Activated B cell treated with CpG ODN at 0.5 μM for 24 hours (primary cell): ENCODE data around the gene SARM1. TPM values are rescaled to one million over a fixed set of nuclear protein-coding genes. Genes with fewer than 3 reads are reported as not detected.

Experiments used
- ATAC-seq: fragments of 200-7000 bp; cut with Tn5 transposase; one replicate; pipeline ENCODE4 v1.10.0; 2021; ENCODE audit warnings: low read depth, mild to moderate bottlenecking, moderate library complexity
- CTCF ChIA-PET: fragments of 350-600 bp; sonication (Branson Sonifier 250); formaldehyde crosslinking; loops from one replicate; lab custom pipeline; 2021; ENCODE audit warnings: antibody characterized with exemption; lab: Charles Lee
- POLR2A ChIA-PET: fragments of 350-600 bp; sonication (Branson Sonifier 250); formaldehyde crosslinking; loops from one replicate; lab custom pipeline; 2021; ENCODE audit warnings: antibody characterized with exemption; lab: Charles Lee
- DNase-seq: peaks from one replicate; pipeline ENCODE4 v3.0.0; 2022
- H3K27ac Mint-ChIP-seq: one replicate; pipeline ENCODE4 v1.8.0; 2020; ENCODE audit warnings: mixed read lengths
- H3K27me3 Mint-ChIP-seq: one replicate; pipeline ENCODE4 v1.8.0; 2021; ENCODE audit warnings: mixed read lengths
- H3K36me3 Mint-ChIP-seq: one replicate; pipeline ENCODE4 v1.8.0; 2021; ENCODE audit warnings: low read depth, mixed read lengths
- H3K4me1 Mint-ChIP-seq: one replicate; pipeline ENCODE4 v1.8.0; 2021; ENCODE audit warnings: mixed read lengths
- H3K4me3 Mint-ChIP-seq: one replicate; pipeline ENCODE4 v1.8.0; 2020; ENCODE audit warnings: mild to moderate bottlenecking, mixed read lengths
- H3K9me3 Mint-ChIP-seq: one replicate; pipeline ENCODE4 v1.8.0; 2020; ENCODE audit warnings: mixed read lengths
- CTCF ChIP-seq: fragments of 200-600 bp; IDR thresholded peaks from one replicate; pipeline ENCODE4 v1.8.0; 2022; ENCODE audit warnings: antibody characterized with exemption, mild to moderate bottlenecking
- intact Hi-C: fragments of 100-400 bp; cut with micrococcal nuclease; formaldehyde crosslinking; loops from one replicate; pipeline ENCODE4 v1.15.1; 2024
- total RNA-seq: library from RNA; stranded (reverse); gene quantifications from 2 replicates; pipeline ENCODE4 v1.2.3, GENCODE V29; 2022

Gene SARM1
- total RNA-seq, 1 donor from 2014 or later: 19.9 TPM

GRCh38 chr17:28350271-28350670 is 21.2 kb upstream of the SARM1 start:
- peaks cover 88% of the 10 kb centered on the region for H3K36me3 Mint-ChIP-seq
- no peaks in the 10 kb centered on the region for H3K9me3 Mint-ChIP-seq
- peaks cover 2% of the 10 kb centered on the region for H3K4me1 Mint-ChIP-seq
- ATAC-seq: no peak
- no peaks in the 10 kb centered on the region for H3K27me3 Mint-ChIP-seq
- POLR2A ChIA-PET: no interaction called here
- H3K4me3 Mint-ChIP-seq: no peak overlapping the region
- no peak for DNase-seq
- intact Hi-C loops: no loop called here
- CTCF ChIA-PET: no interaction called here
- H3K27ac Mint-ChIP-seq: no peak overlapping the region
- no peak for TF ChIP-seq CTCF

GRCh38 chr17:28357061-28357900 is 14.2 kb upstream of the SARM1 start, which contains the start of gene POLDIP2:
Gene POLDIP2, minus strand, starts transcription at chr17:28357527. Its CDS starts 79 bp downstream, at chr17:28357448.
- Mint-ChIP-seq H3K9me3 (no peaks in the 10 kb centered on the region), H3K4me1 (peaks cover 26% of the 10 kb centered on the region), H3K27ac (peak within 1 kb of the TSS; percentile 93), H3K27me3 (no peaks in the 10 kb centered on the region), H3K4me3 (peak within 1 kb of the TSS; percentile 97), H3K36me3 (peaks cover 69% of the 10 kb centered on the region)
- intact Hi-C loops: loop anchor here (1.0 kb wide), 5 partner anchors 14 to 595 kb away; partner anchors contain the start of genes IFT20, SARM1, TMEM97 and TNFAIP1
- POLR2A ChIA-PET: interaction anchor here (0.5 to 3.8 kb wide), 25 partner anchors 9 to 1939 kb away, joined by 3 to 110 read pairs (median 4); partner anchors contain the start of genes BLTP2, IFT20, PIGS and SARM1
- DNase-seq (peak; percentile 96), ATAC-seq (peak; percentile 98)
- TF ChIP-seq CTCF: no peak
- CTCF ChIA-PET: interaction anchor here (1.1 to 2.5 kb wide), 3 partner anchors 11 to 59 kb away, joined by 3 to 8 read pairs (median 3); no protein-coding TSS in a partner anchor

GRCh38 chr17:28357901-28358197 is 13.6 kb upstream of the SARM1 start:
- ATAC-seq: no peak
- H3K27ac Mint-ChIP-seq: peak overlapping the region; percentile 93
- CTCF ChIA-PET: interaction anchor here (1.1 to 2.5 kb wide), 3 partner anchors 11 to 59 kb away, joined by 3 to 8 read pairs (median 3); no protein-coding TSS in a partner anchor

GRCh38 chr17:28363186-28363585 is 8.3 kb upstream of the SARM1 start:
- POLR2A ChIA-PET: no interaction called here
- H3K9me3 Mint-ChIP-seq: no peaks in the 10 kb centered on the region
- no peak for TF ChIP-seq CTCF
- H3K27me3 Mint-ChIP-seq: no peaks in the 10 kb centered on the region
- DNase-seq (no peak), ATAC-seq (no peak)
- H3K27ac Mint-ChIP-seq: no peak overlapping the region
- H3K4me3 Mint-ChIP-seq: no peak overlapping the region
- intact Hi-C loops: no loop called here
- peaks cover 51% of the 10 kb centered on the region for H3K36me3 Mint-ChIP-seq
- peaks cover 7% of the 10 kb centered on the region for H3K4me1 Mint-ChIP-seq
- CTCF ChIA-PET: no interaction called here

More at GRCh38 chr17:28357901-28358197, 13.6 kb upstream of the SARM1 start:
- no peak for DNase-seq
- peak overlapping the region; percentile 97 for H3K4me3 Mint-ChIP-seq
- no peak for TF ChIP-seq CTCF
- peaks cover 26% of the 10 kb centered on the region for H3K4me1 Mint-ChIP-seq
- no peaks in the 10 kb centered on the region for H3K9me3 Mint-ChIP-seq
- POLR2A ChIA-PET: interaction anchor here (0.6 to 3.8 kb wide), 22 partner anchors 8 to 594 kb away, joined by 3 to 110 read pairs (median 4); partner anchors contain the start of genes BLTP2, IFT20, PIGS and SARM1
- peaks cover 69% of the 10 kb centered on the region for H3K36me3 Mint-ChIP-seq
- intact Hi-C loops: loop anchor here (1.0 kb wide), 5 partner anchors 13 to 594 kb away; partner anchors contain the start of genes IFT20, SARM1, TMEM97 and TNFAIP1
- no peaks in the 10 kb centered on the region for H3K27me3 Mint-ChIP-seq
